H9 (cell line): ENCODE measurements around the gene RXRB. TPM values are rescaled to one million over a fixed set of nuclear protein-coding genes. Genes with fewer than 3 reads are reported as not detected.
A peak's percentile ranks its signal among the peaks of the same experiment; 100 is the strongest.

Experiments
- DNase-seq: peaks from one replicate; pipeline ENCODE4 v3.0.0-alpha.2; 2017
- H2AFZ ChIP-seq: one replicate; pipeline ENCODE4 v1.6.1; 2013; ENCODE audit warnings: mild to moderate bottlenecking, low read length, control low read depth, moderate library complexity
- H2AK5ac ChIP-seq: 2 replicates; pipeline ENCODE4 v1.6.1; 2013; ENCODE audit warnings: low read length, control low read depth, mixed read lengths; ENCODE audit not compliant: insufficient read length
- H2BK120ac ChIP-seq: one replicate; pipeline ENCODE4 v1.6.1; 2013; ENCODE audit warnings: low read depth, mild to moderate bottlenecking, low read length, control low read depth, inconsistent platforms; ENCODE audit not compliant: poor library complexity, severe bottlenecking
- H2BK12ac ChIP-seq: 2 replicates; pipeline ENCODE4 v1.6.1; 2013; ENCODE audit warnings: low read length, control low read depth, mixed read lengths, low read depth; ENCODE audit not compliant: insufficient read length
- H2BK15ac ChIP-seq: 2 replicates; pipeline ENCODE4 v1.6.1; 2013; ENCODE audit warnings: low read depth, low read length, control low read depth
- H2BK20ac ChIP-seq: one replicate; pipeline ENCODE4 v1.6.1; 2013; ENCODE audit warnings: low read depth, mild to moderate bottlenecking, low read length, control low read depth, inconsistent platforms; ENCODE audit not compliant: poor library complexity, severe bottlenecking
- H2BK5ac ChIP-seq: 2 replicates; pipeline ENCODE4 v1.6.1; 2013; ENCODE audit warnings: low read length, control low read depth, mixed read lengths; ENCODE audit not compliant: insufficient read length
- H3K14ac ChIP-seq: 2 replicates; pipeline ENCODE4 v1.6.1; 2013; ENCODE audit warnings: low read length, control low read depth; ENCODE audit not compliant: insufficient read depth
- H3K18ac ChIP-seq: 2 replicates; pipeline ENCODE4 v1.6.1; 2013; ENCODE audit warnings: low read depth, mild to moderate bottlenecking, mixed read lengths, low read length, control low read depth; ENCODE audit not compliant: insufficient read length
- H3K23ac ChIP-seq: 2 replicates; pipeline ENCODE4 v1.6.1; 2013; ENCODE audit warnings: low read length, control low read depth, mixed read lengths, low read depth; ENCODE audit not compliant: insufficient read length
- H3K23me2 ChIP-seq: 2 replicates; pipeline ENCODE4 v1.6.1; 2013; ENCODE audit warnings: low read depth, mild to moderate bottlenecking, mixed read lengths, low read length, control low read depth; ENCODE audit not compliant: insufficient read length, poor library complexity, severe bottlenecking
- H3K27ac ChIP-seq: 2 replicates; pipeline ENCODE4 v1.5.1; 2013; ENCODE audit warnings: low read length, control low read depth, mixed read lengths, low read depth; ENCODE audit not compliant: insufficient read length
- H3K27me3 ChIP-seq: 2 replicates; pipeline ENCODE4 v1.6.1; 2013; ENCODE audit warnings: low read length, control low read depth, inconsistent platforms; ENCODE audit not compliant: insufficient read depth
- H3K4ac ChIP-seq: 2 replicates; pipeline ENCODE4 v1.6.1; 2013; ENCODE audit warnings: low read depth, mild to moderate bottlenecking, control low read depth, inconsistent platforms, low read length, moderate library complexity
- H3K4me1 ChIP-seq: 2 replicates; pipeline ENCODE4 v1.6.1; 2013; ENCODE audit warnings: low read length, control low read depth, inconsistent platforms; ENCODE audit not compliant: insufficient read depth
- H3K4me2 ChIP-seq: 2 replicates; pipeline ENCODE4 v1.6.1; 2013; ENCODE audit warnings: low read length, control low read depth, mixed read lengths; ENCODE audit not compliant: insufficient read length, insufficient read depth
- H3K56ac ChIP-seq: 2 replicates; pipeline ENCODE4 v1.6.1; 2013; ENCODE audit warnings: low read depth, mild to moderate bottlenecking, mixed read lengths, low read length, control low read depth; ENCODE audit not compliant: insufficient read length
- H3K79me1 ChIP-seq: 2 replicates; pipeline ENCODE4 v1.6.1; 2013; ENCODE audit warnings: low read depth, mild to moderate bottlenecking, moderate library complexity, low read length, control low read depth, inconsistent platforms; ENCODE audit not compliant: insufficient read depth, poor library complexity, severe bottlenecking
- H3K79me2 ChIP-seq: 2 replicates; pipeline ENCODE4 v1.6.1; 2013; ENCODE audit warnings: low read length, control low read depth, inconsistent platforms; ENCODE audit not compliant: insufficient read depth
- H3K9ac ChIP-seq: 2 replicates; pipeline ENCODE4 v1.6.1; 2013; ENCODE audit warnings: low read length, control low read depth, mixed read lengths; ENCODE audit not compliant: insufficient read length; ENCODE audit errors: extremely low read depth
- H3K9me3 ChIP-seq: one replicate; pipeline ENCODE4 v1.6.1; 2013; ENCODE audit warnings: low read depth, low read length, inconsistent platforms; ENCODE audit not compliant: control insufficient read depth
- H3T11ph ChIP-seq: one replicate; pipeline ENCODE4 v1.6.1; 2013; ENCODE audit warnings: mild to moderate bottlenecking, low read length, control low read depth, inconsistent platforms
- H4K20me1 ChIP-seq: one replicate; pipeline ENCODE4 v1.6.1; 2013; ENCODE audit not compliant: control insufficient read depth, insufficient read length, insufficient read depth
- H4K5ac ChIP-seq: 2 replicates; pipeline ENCODE4 v1.6.1; 2013; ENCODE audit warnings: low read depth, mild to moderate bottlenecking, mixed read lengths, low read length, control low read depth; ENCODE audit not compliant: insufficient read length
- H4K8ac ChIP-seq: replicated peaks from 2 replicates; pipeline ENCODE4 v1.6.1; 2013; ENCODE audit warnings: low read length, control low read depth, mixed read lengths, low read depth; ENCODE audit not compliant: insufficient read length
- H4K91ac ChIP-seq: 2 replicates; pipeline ENCODE4 v1.6.1; 2013; ENCODE audit warnings: low read depth, mild to moderate bottlenecking, moderate library complexity, mixed read lengths, low read length, control low read depth; ENCODE audit not compliant: insufficient read length
- H3K27ac Mint-ChIP-seq, 3 experiments: 2 replicates in 2 of 3; 3 replicates in 1 of 3; pipeline ENCODE4 v1.8.0; 2020 to 2021; ENCODE audit warnings: mixed read lengths in 3 of 3, mild to moderate bottlenecking in 1 of 3, moderate library complexity in 1 of 3
- H3K27me3 Mint-ChIP-seq: 2 replicates; pipeline ENCODE4 v1.8.0; 2021; ENCODE audit warnings: low read depth, mild to moderate bottlenecking, moderate library complexity, mixed read lengths
- H3K36me3 Mint-ChIP-seq, 3 experiments: 2 replicates in 2 of 3; 3 replicates in 1 of 3; pipeline ENCODE4 v1.8.0; 2020 to 2021; ENCODE audit warnings: low read depth in 3 of 3, mixed read lengths in 3 of 3; ENCODE audit not compliant: insufficient read depth in 1 of 3
- H3K4me1 Mint-ChIP-seq, 2 experiments: 2 replicates each; pipeline ENCODE4 v1.8.0; 2020; ENCODE audit warnings: mixed read lengths in 2 of 2
- H3K4me3 Mint-ChIP-seq, 2 experiments: 2 replicates in 1 of 2; 3 replicates in 1 of 2; pipeline ENCODE4 v1.8.0; 2020 to 2021; ENCODE audit warnings: mild to moderate bottlenecking in 2 of 2, mixed read lengths in 2 of 2, moderate library complexity in 1 of 2
- H3K9me3 Mint-ChIP-seq, 2 experiments: 2 replicates in 1 of 2; 3 replicates in 1 of 2; pipeline ENCODE4 v1.8.0; 2020; ENCODE audit warnings: mild to moderate bottlenecking in 2 of 2, mixed read lengths in 2 of 2, moderate library complexity in 1 of 2
- WGBS: extraction: QIAGEN DNeasy Blood & Tissue Kit; methylation state at CpG from one replicate; pipeline ENCODE4 v1.1.7; 2013; ENCODE audit warnings: missing lambda C conversion rate, low lambda C conversion rate, mixed read lengths; ENCODE audit not compliant: insufficient read length; ENCODE audit errors: extremely low coverage; 5-methylcytosine and 5-hydroxymethylcytosine counted together
- total RNA-seq: library from RNA; stranded (reverse); gene quantifications from 2 replicates; pipeline ENCODE4 v1.2.1, GENCODE V29; 2021
- TF ChIP-seq, protein P1 (sequence below): fragments of 200-600 bp; sonication (generic); conservative IDR thresholded peaks from 3 replicates; pipeline ENCODE4 v1.8.0; 2021; ENCODE audit warnings: antibody characterized with exemption, mild to moderate bottlenecking

RXRB gene
- total RNA-seq, 1 experiment from 2014 or later = 14.8 TPM

DNA sequence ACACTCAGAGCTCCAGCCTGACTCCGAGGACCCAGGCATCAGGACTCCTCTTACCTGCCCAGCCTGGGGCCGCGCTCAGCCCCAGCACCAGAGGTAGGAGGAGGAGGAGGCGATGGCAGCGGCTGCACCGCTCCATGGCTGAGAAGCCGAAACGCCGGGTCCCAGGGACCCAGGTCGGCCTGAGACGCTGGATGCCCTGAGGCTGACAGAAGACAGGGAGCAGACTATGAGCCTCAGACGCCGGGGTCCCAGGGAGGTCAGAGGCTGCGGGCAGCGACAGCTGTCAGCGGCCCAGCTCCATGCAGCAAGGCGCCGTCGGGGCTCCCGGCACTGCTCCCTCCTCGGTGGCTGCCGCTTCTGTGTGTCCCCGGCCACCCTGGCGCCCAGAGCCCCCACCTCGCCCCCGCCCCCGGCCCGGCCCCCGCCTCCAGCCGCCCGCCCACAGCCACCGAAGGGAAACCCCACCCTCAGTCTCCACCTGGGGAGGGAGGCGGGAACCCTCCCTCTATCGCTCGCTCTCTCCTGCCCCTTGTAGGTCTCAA, 8.3 kb downstream of the RXRB start, which contains the start of gene COL11A2:
COL11A2 (minus strand) TSS at position 363 of the 542 bp plus-strand sequence; CDS start at position 136, 227 bp downstream.
- no peak within 1 kb of the TSS for H2BK5ac ChIP-seq
- H3K9ac ChIP-seq = no peak within 1 kb of the TSS
- H3K23ac ChIP-seq = no peak within 1 kb of the TSS
- H3K4me1 ChIP-seq = no peaks in the 10 kb centered on the region
- peaks cover 3% of the 10 kb centered on the region; the same call in 1 of the 2 replicates for H3K27me3 ChIP-seq
- no peak within 1 kb of the TSS for H4K8ac ChIP-seq
- Mint-ChIP-seq H3K27ac (no peak within 1 kb of the TSS), H3K27me3 (peaks cover 58% of the 10 kb centered on the region), H3K36me3 (peaks cover 14 to 29% (median 25%) of the 10 kb centered on the region in 3 experiments; a peak in 6 of 7 replicates), H3K4me1 (peaks cover 12 to 18% of the 10 kb centered on the region in 2 experiments), H3K9me3 (no peaks in the 10 kb centered on the region; a peak in 1 of 5 replicates), H3K4me3 (peak within 1 kb of the TSS; percentile 76 to 91)
- H3K56ac ChIP-seq = no peak within 1 kb of the TSS
- H3K23me2 ChIP-seq = peaks cover 11% of the 10 kb centered on the region
- H2AK5ac ChIP-seq = no peak within 1 kb of the TSS
- H3K27ac ChIP-seq = no peak within 1 kb of the TSS
- no peaks in the 10 kb centered on the region for H3K79me1 ChIP-seq
- H4K20me1 ChIP-seq = no peaks in the 10 kb centered on the region
- H4K91ac ChIP-seq = no peak within 1 kb of the TSS
- no peak within 1 kb of the TSS for H3K14ac ChIP-seq
- no peak within 1 kb of the TSS for H3K4ac ChIP-seq
- TF ChIP-seq, protein P1, sequence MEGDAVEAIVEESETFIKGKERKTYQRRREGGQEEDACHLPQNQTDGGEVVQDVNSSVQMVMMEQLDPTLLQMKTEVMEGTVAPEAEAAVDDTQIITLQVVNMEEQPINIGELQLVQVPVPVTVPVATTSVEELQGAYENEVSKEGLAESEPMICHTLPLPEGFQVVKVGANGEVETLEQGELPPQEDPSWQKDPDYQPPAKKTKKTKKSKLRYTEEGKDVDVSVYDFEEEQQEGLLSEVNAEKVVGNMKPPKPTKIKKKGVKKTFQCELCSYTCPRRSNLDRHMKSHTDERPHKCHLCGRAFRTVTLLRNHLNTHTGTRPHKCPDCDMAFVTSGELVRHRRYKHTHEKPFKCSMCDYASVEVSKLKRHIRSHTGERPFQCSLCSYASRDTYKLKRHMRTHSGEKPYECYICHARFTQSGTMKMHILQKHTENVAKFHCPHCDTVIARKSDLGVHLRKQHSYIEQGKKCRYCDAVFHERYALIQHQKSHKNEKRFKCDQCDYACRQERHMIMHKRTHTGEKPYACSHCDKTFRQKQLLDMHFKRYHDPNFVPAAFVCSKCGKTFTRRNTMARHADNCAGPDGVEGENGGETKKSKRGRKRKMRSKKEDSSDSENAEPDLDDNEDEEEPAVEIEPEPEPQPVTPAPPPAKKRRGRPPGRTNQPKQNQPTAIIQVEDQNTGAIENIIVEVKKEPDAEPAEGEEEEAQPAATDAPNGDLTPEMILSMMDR = no peak
- H2BK15ac ChIP-seq = no peak within 1 kb of the TSS
- H4K5ac ChIP-seq = no peak within 1 kb of the TSS
- no peak within 1 kb of the TSS for H2BK120ac ChIP-seq
- no peaks in the 10 kb centered on the region for H3K9me3 ChIP-seq
- peak within 1 kb of the TSS; percentile 84 for H3K4me2 ChIP-seq
- no peak for DNase-seq
- no peak within 1 kb of the TSS for H2BK12ac ChIP-seq
- no peak within 1 kb of the TSS for H2BK20ac ChIP-seq
- no CpG with 5 or more reads among the region's 35 CpGs for WGBS
- H2AFZ ChIP-seq = no peak within 1 kb of the TSS
- H3K79me2 ChIP-seq = no peaks in the 10 kb centered on the region
- no peak within 1 kb of the TSS for H3K18ac ChIP-seq
- no peak within 1 kb of the TSS for H3T11ph ChIP-seq
